ENCODE data around the gene FRS3.
"Not testable (repeated sequence)": the region's sequence is repeated elsewhere in the genome, so short reads cannot be mapped to it uniquely, and the experiment has no call there.

FRS3 gene

DNA sequence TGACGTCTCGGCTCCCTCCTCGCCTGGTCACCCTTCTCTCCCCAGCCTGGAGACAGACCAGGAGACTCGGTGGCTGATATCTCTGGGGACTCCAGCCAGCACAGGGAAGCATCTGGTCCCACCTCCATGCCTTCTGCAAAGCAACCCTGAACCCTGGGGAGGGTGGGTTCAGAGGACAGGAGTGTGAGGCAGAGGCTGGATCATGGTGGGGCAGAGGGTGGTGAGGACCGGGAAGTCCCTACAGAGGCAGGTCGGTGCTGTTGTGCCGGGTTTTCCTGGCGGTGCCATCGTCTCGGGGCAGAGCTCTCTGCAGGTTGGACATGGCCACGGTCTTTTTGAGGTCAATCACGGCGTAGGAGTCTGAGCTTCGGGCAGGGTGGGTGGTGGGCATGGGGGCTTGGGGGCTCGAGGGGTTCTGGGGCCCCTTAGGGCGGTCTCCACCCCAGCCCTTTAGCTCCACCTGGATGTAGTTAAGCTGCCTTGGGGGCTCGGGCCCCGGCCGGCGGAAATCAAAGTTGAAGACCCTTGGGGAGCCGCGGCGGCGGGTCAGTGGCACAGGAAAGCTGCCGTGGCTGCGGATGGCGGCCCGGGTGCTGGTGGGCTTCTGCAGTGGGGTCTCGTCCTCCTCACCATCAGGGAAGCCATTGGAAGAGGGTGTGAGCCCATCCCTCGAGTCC, 9.2 kb downstream of the FRS3 start:
- DNase-seq = no peak

DNA sequence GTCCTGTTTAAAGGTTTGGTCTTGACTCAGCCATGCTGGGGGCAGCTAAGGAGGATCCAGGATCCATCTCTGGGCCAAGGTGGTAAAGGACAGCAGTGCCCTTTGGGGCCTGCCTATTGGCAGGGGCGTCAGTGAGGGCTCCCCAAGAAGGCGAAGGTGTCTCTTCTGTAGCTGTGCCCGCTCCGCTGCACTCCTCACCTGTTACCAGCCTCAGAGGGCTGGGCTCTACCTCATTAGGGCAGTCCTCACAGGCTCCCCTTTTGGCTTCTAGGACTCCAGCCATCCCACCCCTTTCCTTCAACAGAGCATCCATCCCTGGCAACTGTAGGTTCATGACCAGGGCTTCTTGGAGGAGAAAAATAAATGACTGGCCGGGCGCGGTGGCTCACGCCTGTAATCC, 10.3 kb downstream of the FRS3 start:
- DNase-seq = no peak

DNA sequence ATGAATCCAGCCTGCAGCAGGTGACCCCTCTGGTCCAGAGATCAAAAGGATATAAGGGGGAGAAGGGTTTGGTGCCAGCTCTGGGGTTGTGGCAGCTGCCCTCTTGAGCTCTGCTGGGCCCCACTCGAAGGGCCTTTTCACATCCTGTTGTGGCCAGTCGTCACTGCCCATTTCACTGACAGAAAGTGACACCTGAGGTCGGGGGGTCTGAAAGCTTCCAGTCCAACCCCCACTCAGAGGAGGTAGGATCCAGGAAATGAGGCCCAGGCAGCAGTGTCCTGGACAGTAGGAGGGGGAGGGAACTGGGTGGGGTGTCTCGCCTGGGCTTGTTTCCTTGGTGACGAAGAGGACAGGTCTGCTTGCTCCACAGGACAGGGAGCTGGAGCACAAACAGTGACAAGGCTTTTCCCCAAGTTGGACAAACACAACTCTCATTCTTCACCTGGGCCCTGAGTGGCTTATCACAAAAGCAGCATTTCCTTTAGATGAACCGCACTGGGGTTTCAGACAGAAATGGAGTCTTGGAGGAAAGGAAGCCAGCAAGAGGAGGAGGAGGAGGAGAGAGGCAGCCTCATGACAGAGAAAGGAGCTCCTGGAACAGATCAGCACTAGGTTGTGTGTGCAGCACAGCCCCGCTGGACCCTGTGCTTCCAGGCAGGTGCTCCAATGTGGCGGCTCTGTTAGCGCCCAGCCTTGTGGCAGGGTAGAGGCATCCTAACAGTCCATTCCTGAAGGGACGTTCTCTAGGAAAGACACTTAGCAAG, 11.0 kb downstream of the FRS3 start:
- DNase-seq = no peak

DNA sequence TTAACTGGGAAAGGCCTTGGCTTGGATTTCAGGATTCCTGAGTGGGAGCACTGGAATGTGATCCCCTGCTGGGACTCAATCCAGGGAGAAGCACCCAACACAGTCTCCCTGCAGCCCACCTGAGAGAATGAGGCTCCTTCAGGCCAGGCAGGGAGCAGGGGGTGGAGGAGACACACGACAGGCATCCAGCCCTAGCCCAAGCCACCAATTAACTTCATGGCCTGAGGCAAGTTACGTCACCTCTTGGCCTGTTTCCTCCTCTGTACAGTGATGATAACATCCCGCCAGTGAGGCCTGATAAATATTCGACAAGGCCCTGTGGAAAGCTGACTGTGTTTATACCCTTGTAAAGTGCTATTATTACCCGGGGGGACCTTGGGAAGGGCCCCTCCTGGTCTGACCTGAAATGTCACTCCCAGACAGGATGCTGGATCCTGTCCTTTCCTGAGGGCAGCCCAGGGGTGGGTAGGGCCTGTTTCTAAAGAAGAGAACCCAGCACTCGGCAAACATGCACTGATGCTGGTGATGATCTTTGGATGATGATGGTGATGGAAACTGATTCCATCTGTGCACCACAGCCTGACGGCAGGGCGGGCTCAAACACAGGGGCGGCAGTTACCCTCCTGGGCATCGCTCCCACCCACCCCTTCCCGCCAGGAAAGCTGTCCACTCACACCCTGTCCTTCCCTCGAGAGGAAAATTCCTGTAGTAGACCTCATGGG, 12.4 kb downstream of the FRS3 start:
- DNase-seq = no peak

DNA sequence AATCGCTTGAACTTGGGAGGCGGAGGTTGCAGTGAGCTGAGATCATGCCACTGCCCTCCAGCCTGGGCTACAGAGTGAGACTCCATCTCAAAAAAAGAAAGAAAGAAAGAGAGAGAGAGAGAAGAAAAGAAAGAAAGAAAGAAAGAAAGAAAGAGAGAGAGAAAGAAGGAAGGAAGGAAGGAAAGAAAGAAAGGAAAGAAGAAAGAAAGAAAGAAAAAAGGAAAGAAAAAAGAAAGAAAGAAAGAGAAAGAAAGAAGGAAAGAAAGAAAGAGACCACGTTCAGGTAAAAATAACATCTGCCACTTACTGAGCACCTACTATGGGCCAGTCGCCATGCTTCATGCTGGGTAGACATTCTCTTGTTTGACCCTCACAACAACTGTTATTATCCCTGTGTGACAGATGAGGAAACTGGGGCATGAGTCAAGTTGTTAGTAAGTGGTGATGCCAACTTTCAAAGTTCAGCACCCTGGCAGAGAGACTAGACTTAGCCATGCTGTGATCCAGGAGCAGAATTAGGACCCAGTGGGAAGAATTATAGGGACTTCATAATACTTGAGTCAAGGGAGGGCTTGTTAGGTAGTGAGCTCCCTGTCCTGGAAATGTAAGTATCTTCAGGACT, 13.5 kb downstream of the FRS3 start:
- DNase-seq = not testable (repeated sequence)

DNA sequence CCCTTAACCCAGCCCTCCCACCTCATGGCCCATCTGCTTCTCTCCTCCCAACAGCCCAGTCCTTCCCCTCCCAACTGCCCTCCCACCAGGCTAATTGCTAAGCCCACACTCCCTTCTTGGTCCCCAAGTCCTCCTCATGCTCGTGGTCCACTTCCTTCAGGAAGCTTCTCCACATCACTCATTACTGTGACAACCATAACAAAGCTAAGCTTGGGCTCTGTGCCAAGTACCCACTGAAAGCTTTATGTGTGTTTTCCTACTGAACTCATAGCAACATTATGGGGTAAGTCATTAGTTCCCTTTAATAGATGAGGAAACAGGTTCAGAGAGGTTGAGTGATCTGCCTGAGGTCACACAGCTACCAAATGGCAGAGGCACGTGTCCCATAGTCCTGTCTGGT, 16.2 kb downstream of the FRS3 start:
- DNase-seq = no peak

DNA sequence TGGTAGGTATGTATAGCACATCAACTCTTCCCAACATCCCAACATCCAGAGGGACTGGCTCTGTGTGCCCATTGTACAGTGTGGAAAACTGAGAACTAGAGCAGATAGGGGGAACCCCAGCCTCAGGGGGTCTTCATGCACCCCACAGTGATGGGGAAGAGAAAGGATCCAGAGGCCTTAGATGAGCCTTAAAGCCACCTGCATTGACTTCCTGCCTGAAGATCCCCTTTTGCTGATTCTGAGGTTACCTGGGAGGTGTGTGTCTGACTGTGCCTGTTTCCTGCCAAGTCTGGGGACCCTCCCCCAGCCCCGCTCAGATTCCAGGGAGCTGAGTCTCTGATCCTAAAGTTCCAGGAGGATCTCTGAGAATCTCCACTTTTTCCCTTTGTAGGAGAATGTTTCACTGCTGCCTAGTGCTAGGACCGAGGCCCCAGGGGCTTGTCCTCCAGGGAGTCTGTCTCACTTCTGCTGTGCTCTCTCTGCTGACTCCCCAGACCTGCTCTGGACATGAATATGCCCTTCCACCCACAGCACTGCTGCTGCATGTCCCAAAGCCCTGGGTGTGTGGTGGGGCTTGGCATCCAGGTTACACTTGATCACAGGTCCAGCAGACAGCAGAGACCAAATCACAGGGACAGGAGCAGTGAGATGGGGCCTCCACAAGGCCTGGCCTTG, 19.7 kb downstream of the FRS3 start:
- no peak for DNase-seq

DNA sequence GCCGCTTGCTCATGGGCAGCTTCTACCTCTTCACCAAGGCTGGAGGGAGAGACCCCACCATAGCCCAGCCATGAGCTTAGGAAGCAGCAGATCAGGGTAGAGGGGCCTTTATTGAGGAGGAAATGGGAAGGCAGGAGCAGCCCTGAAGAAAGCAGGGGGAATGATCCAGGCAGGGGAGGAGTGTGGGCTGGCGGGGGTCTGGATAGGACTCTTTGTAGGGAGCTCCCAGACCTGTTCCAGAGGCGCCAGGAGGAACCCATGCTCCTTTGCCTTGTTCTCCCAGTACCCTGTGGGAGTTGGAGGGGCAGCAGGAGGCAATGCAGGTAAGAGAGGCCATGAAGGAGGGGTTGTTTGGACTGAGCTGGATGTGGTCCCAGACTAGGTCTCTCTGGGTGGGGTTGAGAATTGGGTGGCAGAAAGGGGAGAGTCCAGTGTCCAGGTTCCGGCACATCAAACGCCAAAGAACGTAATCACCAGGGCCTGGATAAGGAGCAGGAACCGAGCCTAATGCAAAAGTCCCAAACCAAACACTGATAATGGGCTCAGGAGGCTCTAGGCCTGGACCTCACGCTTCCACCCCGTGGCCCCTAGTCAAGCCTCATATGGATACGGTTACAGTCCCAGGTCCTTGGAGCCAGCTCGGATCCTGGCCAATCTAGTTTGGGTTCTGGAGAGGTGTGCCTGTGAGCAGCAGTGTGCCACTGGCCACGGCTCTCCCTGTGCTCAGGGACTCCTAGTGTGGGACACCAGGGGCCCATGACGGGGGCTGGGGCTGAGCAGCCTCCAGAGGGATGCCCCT, 20.4 kb downstream of the FRS3 start:
- DNase-seq = no peak

DNA sequence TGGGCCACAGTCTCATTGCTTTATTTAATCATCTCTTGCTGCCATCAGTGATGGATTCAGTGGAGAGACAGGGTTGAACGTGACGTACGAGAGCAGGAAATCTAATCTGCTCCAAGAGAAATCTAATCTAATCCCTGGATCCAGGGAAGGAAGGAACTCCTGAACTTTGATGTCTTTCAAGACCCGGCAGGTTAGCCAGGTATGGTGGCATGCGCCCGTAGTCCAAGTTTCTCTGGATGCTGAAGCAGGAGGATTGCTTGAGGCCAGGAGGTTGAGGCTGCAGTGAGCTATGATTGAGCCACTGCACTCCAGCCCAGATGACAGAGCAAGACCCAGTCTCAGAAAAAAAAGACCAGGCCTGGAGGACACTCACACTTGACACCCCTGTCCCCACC, 21.1 kb downstream of the FRS3 start:
- no peak for DNase-seq

DNA sequence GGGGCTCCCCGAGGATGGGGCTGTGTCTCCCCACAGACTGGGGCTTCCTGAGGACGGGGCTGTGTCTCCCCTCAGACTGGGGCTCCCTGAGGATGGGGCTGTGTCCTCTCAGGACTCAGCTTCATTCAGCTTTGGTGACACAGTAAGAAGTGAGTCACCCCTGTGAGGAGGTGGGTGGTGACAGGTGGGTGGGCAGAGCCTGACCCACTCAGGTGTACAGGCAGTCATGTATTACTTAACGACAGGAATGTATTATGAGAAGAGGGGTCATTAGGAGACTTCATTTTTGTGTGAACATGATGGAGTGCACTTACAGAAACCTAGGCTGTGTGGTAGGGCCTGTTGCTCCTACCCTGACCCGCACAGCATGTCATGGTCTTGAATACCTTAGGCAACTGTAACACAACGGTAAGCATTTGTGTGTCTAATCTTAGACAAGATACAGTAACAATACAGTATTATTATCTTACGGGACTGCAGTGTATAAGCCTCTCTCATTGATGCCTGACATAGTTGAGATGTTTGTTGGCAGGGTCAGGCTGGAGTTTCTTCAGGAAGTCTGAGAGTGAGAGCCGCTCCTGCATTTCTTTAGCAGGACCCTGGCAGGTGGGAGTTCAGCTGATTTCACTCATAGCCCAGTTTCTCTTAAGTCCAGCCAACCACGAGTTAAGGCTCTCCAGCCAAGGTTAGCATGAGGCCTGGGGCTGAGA, 21.6 kb downstream of the FRS3 start:
- DNase-seq = no peak

DNA sequence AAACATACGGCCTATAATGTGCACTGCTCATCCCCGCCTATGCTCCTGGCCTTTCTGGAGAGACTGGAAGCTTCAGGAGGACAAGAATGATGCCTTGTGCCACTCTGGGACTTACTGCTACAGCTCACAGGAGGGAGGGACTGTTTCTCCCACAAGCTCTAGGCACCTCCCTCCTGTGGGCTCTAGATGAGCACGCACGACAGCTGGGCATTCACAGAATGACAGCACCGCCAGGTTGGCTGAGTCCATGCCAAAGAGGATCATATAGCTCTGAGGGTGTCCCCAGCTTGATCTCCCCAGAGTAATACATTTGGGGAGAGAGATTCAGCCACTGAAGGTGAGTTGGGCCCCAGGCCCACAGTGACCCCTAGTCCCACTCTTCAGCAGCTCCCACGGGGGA, 22.4 kb downstream of the FRS3 start:
- no peak for DNase-seq

DNA sequence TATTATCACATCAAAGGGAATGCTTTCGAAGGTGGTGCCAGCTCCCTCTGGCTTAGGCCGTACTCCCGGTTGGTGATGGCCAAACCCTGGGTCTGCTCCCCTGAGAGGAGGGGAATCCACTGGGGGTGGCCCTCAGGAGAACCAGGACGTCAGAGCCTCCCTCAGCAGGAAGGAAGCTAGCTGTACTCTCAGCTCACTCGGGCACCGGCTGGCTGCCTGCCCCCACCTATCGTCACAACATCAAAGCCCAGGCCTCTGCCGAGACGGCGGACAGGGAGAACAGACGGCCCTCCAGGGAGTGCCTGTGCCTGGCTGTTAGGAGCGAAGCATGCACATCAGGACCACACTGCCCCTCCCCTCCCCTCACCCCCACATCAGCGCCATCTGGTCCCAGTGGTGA, 23.3 kb downstream of the FRS3 start:
- DNase-seq = no peak

DNA sequence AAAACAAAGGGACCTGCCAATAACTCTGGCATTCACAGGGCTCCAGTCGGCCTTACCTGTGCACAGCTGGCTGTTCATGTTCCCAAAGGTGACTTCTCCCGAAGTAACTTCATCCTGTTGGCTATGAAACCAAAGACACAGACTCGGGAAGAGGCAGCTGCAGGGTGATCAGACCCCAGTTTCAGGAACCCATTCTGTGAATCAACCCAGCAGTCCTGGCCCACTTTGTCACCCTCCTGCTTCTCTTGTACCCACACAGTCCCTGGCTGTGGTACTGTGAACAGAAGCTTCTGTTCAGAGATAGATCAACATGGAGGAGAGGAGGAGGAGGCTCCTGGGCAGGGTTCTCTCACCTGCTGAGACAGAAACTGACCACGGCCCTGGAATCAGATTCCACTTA, 23.8 kb downstream of the FRS3 start:
- no peak for DNase-seq

DNA sequence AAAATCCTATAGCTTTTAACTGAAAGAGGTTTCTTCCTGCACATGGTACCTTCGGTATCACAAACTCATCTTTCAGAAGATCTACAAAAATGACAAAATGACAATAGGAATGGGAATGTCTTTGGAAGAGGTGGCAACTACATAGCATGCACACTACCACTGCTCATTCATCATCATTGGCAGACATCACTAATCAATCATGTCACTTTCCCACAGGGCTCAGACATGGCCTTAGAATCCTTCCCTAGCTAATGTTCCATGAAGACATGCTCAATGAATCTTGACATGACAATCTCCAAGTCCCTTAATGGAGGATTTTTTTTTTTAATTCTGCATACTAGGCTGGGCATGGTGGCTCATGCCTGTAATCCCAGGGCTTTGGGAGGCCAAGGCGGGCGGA, 29.3 kb downstream of the FRS3 start:
- no peak for DNase-seq

DNA sequence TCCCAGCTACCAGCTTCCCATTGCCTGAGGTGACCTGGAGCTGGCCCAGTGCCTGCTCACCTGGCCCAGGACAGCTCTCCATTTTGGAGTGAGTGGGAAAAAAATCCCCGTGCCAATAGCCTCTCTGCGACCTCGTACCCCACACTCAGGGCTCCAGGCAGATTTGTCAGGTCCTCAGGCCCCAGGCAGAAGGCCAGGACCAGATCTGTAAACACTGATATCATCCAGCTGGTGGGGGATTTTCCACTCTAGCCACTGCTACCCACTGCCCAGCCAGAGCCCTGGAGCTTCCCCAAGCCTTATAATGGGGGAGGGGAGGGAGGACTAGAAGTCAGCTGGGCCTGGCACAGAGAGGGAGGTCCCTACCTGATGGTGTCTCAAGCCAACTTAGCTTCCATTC, 31.2 kb downstream of the FRS3 start:
- no peak for DNase-seq

DNA sequence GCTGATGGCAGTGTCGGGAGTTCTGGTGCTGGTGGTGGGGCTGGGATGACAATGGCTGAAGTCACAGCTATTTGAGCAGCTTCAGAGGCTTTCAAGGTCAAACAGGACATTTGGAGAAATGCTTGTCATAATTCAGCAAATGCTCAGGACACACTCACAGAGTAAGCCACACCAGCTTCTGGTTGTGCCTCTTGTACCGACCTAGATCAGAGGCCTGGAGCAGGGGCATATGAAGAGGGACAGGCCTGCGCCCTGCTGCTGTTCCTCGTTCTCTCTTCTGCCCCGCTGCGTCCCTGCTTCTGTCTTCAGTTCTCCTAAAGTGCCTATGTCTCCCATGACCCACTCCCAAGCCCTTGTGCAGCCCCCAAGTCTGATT, 31.6 kb downstream of the FRS3 start:
- DNase-seq = no peak

DNA sequence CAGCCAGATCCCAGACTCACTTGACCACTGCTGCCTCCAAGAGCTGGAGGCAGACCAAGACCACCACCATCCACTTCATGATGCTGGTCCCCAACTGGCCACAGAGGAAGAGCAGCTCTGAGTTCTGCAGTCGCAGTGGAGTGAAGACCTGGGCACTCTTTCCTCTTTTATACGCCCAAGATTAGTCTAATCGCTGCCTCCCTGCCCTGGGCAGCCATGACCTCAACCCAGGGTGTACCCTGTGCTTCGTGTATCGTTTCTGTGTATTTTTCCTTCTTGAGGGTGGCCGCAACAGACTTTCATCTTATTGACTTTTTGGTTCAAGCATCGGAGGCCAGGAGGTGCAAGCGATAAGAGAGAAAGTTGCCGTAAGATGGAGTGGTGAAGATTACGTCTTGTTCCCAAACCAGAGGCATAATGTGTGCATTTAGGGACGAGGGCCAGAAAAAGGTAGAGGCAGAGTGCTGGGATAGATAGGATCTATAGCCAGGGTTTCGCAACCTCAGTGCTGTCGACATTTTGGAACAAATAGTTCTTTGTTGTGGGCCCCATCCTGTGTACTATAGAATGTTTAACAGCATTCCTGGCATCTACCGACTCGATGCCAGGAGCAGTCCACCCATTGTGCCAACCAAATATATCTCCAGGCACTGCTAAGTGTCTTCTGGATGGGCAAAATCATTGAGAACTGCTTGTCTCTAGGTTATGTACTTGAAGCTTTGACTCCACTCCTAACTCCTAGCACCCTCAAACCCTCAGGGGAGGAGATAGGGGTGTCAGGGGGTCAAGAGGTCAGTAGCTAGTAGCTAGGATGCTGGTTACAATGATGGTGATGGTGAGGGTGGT, 32.2 kb downstream of the FRS3 start, which contains the start of gene PGC:
TSS of gene PGC (minus strand) at position 142 of the 846 bp plus-strand sequence. CDS start at position 79, 63 bp downstream.
- no peak for DNase-seq

DNA sequence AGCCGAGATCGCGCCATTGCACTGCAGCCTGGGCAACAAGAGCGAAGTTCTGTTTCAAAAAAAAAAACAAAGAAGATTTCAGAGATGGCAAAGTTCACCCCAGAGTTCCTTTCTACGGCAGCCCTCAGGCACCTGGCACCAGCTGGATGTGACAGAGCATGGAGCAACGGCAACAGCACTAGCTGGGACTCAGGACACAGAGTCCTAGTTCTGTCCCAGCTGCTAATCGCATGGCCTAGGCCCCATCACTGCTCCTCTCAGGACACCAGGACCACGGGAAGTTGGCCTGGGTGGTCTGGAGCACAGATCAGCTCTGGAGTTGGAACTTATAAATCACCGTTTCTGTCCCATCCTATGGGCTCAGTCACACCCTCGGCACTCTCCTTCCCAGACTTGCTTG, 33.6 kb downstream of the FRS3 start:
- DNase-seq = no peak

DNA sequence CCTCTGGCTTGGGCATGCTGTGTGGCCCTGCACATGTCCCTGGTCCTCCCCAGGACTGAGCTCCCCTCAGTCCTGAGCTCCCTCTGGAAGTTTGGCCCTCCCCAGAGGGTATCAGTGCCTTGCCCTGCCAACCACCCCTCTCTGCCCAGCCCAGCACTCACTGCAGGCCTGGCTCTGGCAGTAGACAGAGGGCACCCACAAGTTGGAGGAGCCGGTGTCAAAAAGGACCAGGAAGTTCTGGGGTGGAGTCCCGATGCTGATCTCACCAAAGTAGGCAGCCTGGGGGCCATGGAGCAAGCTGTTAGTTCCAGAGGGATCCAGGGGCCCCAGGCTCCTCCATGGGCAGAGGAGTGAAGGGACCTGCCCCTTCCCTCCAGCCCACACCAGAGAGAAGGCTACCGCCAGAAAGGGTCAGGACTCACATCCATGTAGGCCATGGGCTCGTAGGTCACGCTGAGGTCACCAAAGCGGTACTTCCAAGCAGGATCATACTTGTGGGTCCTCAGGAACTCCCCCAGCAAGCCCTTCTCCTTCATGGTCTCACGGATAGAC, 35.4 kb downstream of the FRS3 start:
- DNase-seq = no peak
